NCI-H2171 treated with DMSO at 0.1 percent for 48 hours (cell line): ENCODE data around the gene USP20.
"Not testable (repeated sequence)": the region's sequence is repeated elsewhere in the genome, so short reads cannot be mapped to it uniquely, and the experiment has no call there.

ENCODE experiments used
- DNase-seq: peaks from one replicate; lab custom pipeline; 2025; lab: John Stamatoyannopoulos, UW

The USP20 gene

DNA sequence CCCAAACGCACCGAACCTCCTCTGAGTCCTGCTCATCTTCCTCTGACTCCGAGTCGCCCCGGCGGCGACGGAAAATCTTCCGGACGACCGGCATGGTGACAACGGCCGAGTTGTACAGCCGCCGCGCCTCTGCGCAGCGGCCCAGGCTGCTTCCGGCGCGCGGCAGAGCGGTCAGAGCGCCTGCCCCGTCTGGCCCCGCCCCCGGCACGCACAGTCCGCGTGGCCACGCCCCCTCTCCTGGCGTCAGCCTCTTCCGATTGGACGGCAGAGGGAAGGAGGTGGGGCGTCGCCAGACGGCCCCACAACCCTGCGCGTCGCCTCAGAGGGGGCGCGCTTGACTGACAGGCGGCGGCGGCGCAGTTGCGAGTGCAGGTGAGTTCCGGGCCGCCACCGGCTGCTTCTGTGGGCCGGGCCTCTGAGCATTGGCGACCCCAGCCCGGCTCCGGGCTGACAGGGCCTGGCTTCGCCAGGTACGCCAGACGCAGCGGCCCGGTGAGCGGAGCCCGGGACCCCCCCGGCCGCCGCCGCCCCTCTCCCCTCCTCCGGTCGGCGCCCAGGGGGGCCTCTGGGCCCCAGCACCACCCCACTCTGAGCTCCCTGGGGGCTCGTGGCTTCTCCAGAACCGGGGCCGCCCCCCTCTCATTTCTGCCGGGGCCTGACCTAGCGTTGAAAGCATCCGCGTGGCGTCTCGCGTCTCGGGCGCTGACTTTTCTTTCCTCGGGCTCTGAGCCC lies at the start of gene USP20, which contains the start of gene C9orf78:
USP20 (plus strand) TSS at position 331 of the 732 bp plus-strand sequence. CDS start 17,098 bp downstream, outside the sequence.
C9orf78 (minus strand) TSS at position 148 of the 732 bp plus-strand sequence; CDS start at position 94, 54 bp downstream.
- DNase-seq: peak; percentile 98

DNA sequence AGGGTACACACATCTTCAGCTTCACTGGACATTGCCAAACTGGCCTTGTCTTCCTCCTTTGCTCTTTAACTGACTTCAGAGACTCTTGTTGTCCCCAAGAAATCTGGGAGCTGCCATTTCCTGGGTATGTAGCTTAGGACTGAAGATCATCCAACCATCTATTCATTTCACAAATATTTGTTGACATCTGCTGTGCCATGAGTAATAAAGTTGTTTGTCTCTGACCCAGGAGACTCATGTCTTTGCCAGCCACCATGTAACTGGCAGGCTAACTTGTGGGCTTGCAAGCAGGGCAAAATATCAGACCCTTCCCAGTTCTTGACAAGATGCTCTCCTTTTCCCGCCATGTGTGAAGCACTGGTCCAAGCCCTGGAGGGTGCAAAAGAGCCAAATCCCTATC lies 49.4 kb upstream of the USP20 start:
- no peak for DNase-seq

GRCh38 chr9:129786481-129786880 lies 48.8 kb upstream of the USP20 start:
- no peak for DNase-seq

DNA sequence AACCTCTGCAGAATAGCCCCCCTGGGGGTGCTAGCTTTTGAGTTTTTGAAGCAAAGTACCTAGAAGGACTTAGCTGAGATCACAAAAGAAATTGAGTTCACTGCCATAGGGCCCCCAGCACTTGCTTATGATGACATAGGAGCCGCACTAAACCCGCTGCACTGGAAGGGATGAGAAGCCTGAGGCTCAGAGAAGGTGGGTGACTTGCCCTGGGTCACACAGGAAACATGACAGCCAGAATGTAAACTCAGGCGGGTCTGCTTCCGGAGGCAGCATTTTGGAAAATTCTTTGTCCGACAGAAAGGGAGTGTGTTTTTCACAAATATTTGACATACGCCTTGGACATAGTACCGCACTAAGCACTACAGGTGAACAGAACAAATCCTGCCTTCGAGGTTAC lies 40.7 kb upstream of the USP20 start:
- no peak for DNase-seq

DNA sequence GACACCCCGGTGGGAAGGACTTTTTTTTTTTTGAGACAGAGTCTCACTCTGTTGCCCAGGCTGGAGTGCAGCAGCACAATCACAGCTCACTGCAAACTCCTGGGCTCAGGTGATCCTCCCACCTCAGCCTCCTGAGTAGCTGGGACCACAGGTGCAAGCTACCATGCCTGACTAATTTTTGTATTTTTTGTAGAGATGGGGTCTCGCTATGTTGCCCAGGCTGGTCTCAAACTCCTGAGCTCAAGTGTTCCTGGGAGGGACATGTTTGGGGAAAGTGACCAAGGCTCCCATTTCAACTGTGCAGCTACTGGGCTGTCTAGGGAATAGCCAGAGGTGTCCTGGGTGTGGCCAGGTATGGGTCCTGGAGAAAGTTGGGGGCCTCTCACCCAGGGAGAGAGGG lies 39.2 kb upstream of the USP20 start:
- DNase-seq: not testable (repeated sequence)

- no peak for DNase-seq
Measured at GRCh38 chr9:129798973-129799372, 36.3 kb upstream of the USP20 start.

- no peak for DNase-seq
Measured at GRCh38 chr9:129801504-129801903, 33.8 kb upstream of the USP20 start.

DNA sequence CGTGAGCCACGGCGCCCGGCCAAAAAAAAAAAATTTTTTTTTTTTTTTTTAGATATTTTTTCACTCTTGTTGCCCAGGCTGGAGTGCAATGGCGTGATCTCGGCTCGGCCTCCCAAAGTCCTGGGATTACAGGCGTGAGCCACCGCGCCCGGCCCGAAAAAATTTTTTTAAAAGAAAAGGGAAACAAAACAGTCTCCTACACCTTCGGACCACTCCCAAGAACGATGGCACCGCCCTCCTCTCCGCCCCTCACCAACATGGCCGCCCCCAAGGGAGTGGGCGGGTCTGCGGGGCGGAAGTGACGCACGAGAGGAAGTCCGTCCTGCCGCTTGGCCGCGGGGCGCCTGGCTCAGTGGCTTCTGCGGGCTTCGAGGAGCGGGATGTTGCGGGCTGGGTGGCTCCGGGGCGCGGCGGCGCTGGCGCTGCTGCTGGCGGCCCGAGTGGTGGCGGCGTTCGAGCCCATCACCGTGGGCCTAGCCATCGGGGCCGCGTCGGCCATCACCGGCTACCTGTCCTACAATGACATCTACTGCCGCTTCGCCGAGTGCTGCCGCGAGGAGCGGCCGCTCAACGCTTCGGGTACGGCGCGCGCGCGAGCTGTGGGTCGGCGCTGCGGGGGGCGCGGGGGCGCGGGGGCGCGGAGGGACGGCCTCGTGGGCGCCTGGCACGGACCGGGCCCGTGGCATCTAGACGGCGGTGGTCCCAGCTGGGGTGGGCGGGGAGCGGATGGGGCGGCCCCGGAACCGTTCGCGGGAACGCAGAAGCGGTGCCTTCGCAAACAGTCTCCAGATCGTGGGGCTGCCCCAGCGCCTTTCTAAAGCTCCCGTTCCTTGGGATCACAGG lies 32.2 kb upstream of the USP20 start, which contains the start of gene TOR1B:
TOR1B (plus strand) TSS at position 352 of the 843 bp plus-strand sequence; CDS start at position 381, 29 bp downstream.
- peak; percentile 97 for DNase-seq

- peak; percentile 26 for DNase-seq
Measured at GRCh38 chr9:129803676-129804060, 31.6 kb upstream of the USP20 start.

- DNase-seq: no peak
Measured at GRCh38 chr9:129806061-129806460, 29.2 kb upstream of the USP20 start.

- no peak for DNase-seq
Measured at GRCh38 chr9:129809346-129809745, 25.9 kb upstream of the USP20 start.

GRCh38 chr9:129810116-129810515 lies 25.1 kb upstream of the USP20 start:
- no peak for DNase-seq

DNA sequence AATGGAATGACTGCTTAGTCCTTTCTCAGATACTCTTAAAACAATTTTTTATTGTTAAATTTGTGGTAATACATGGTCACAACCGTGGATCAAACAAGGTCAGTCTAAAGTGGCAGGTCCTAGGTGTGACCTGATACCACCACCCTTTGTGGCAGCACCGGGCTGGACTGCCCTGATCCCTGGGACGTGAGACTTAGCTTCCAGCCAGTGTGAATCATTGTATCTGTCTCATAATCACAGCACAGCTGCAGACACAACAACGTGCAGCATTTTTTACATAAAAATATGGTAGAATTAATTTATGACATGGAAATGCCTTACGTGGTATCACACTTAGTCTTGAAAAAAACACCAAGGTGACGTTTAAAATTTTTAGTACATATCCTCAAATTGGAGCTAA lies 24.5 kb upstream of the USP20 start:
- DNase-seq: no peak

DNA sequence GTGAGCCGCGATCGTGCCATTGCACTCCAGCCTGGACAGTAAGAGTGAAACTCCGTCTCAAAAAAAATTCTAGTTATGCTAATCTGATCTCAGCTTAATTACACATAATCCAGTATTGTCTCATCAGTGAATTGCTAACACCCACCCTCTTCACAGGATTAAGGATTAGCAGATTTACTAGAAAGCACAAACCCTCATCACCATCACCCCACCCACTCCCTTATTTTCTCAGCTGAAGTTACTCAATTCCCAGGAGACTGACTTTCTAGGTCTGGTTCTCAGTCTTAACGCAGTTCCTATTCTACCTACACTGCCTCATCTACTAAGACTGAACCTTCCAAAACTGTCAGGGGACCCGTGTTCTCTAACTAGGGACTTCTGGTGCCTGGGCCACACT lies 23.3 kb upstream of the USP20 start:
- no peak for DNase-seq

- no peak for DNase-seq
Measured at GRCh38 chr9:129812385-129812784, 22.9 kb upstream of the USP20 start.

- DNase-seq: no peak
Measured at GRCh38 chr9:129813661-129814060, 21.6 kb upstream of the USP20 start.

DNA sequence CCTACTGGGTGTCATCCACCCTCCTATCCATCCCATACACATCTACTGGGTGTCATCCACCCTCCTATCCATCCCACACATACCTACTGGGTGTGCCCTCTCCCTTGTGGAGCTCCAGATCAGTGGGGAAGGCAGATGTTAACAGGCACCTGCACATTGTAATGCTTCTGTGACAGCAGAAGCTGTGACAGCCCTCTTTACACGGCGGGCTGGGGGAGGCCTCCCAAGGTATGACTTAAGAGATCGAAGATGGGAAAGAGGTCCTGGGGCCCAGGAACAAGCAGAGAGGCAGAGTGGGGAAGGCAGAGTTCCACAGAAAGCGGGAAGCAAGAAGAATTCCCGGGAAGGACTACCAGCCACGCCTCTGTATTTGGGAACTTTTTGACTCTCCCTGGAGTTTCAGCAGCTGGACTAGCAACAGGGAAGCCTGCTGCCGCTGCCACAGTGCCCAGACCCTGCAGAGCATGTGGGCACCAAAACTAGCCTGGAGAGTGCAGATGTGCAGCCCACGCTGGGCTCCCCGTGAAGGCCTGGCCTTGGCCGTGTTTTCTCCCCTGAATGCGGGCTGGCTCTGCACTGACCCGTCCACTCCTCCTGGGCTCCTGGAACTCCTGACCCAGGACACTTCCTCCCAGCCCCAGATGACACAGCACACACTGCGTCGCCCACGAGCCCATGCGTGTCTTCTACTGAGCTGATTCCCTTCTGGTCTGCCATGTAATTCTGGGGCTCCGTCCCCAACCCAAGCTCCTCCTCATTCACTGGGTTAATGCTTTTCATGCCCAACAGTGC lies 20.6 kb upstream of the USP20 start:
- no peak for DNase-seq

GRCh38 chr9:129815278-129815677 lies 20.0 kb upstream of the USP20 start:
- no peak for DNase-seq

DNA sequence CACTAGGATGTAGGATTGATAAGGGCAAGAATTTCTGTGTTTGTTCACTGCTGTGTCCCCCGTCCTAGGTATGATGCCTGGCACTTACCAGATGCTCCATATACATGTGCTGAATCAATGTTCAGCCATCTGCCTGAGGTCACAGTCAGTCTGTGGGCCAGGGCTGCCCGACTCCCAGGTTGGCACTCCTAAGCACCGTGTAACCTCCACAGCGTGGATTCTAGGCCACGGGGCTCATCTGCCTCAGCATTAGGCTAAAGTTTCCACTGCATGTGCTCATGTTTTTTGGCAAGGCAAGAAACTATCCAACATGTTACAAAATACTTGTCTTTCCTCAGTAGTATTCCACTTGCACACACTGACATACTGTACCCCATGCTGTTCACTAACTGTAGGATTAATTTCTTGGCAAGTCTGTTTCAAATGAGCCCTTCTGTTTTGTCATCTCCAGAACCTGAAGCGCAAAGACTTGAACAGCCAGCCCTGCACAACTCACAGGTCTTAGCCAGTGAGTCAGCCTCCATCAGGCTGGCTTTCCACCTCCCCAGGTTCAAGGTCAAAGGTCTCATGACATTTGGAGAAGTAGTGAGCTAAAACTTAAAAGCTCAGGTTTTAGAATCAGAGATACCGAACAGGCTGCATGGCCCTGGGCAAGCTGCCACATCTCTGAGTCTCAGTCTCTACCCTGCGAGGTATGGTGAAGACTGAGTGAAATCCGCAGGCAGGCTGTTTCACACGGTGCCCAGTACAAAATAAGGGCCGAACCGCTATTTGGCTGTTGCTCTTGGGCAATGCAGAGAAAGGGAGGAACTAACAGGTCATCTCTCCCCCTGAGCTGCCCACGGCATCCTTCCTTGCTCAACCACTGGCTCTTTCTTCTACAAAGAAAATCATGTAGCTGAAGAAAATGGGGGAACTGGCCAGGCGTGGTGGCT lies 18.5 kb upstream of the USP20 start:
- no peak for DNase-seq

DNA sequence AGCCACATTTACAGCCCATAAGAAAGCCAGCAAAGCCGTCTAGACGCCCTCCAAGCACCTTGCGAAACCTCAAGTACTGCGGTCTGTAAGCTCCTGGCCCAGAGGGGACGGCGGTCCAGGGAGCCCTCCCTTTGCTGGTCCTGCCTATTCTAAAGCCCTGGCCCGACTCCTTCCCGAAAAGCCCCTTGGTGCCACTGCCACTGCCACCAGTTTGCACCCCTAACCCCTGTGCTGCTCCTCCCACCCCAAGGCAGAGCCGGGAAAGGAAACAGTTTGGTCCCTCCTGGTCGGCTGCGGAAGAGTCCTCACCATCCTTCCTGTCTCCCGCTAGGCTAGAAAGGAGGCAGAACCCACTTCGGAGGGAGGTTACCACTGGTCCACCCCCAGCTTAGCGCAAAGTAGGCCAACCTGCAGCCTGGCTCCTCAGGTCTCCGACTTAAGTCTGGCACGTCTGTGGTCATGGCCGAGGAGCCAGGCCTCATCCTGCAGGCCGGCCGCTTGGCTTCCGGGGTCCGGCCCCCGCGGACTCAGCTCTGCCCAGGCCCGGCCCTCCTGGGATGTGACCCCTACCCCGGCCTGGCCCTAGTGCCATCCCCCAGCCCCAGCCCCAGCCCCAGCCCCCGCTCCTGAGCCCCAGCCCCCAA lies 12.2 kb upstream of the USP20 start:
- no peak for DNase-seq

DNA sequence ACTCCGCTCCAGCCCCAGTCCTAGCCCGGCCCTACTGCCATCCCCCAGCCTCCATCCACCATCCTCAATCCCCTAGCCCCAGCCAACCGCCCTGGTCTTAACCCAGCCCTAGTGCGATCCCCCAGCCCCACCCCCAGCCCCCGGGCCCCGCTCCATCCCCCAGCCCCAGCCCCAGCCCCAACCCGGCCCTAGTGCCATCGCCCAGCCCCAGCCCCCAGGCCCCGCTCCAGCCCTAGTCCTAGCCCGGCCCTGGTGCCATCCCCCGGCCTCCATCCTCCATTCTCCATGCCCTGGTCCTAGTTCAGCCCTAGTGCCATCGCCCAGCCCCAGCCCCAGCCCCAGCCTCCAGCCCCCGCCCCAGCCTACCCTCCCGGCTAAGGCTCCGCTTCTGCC lies 11.7 kb upstream of the USP20 start:
- DNase-seq: no peak
